Keratinocyte (primary cell): ENCODE data around the gene TBC1D4. TPM values are rescaled to one million over a fixed set of nuclear protein-coding genes. Genes with fewer than 3 reads are reported as not detected.

Experiments used
- DNase-seq: peaks from one replicate; pipeline ENCODE4 v3.0.0-alpha.2; 2011; ENCODE audit warnings: low read depth, missing footprints, low spot score
- FAIRE-seq: peaks from 2 replicates; lab custom pipeline; 2011; peaks lifted over from hg19 to GRCh38; lab: Jason Lieb, UNC
- H2AFZ ChIP-seq: 2 replicates; pipeline ENCODE4 v1.6.0; 2012; ENCODE audit warnings: low read length, control low read depth, inconsistent platforms; ENCODE audit not compliant: control insufficient read depth
- H3K27ac ChIP-seq: 2 replicates; pipeline ENCODE4 v1.5.1; 2011; ENCODE audit warnings: low read length; ENCODE audit not compliant: control insufficient read depth, insufficient read depth
- H3K27me3 ChIP-seq: 3 replicates; pipeline ENCODE4 v1.6.0; 2011; ENCODE audit warnings: low read length; ENCODE audit not compliant: control insufficient read depth, insufficient read depth; ENCODE audit errors: extremely low read depth
- H3K36me3 ChIP-seq, 2 experiments: 2 replicates in 1 of 2; 3 replicates in 1 of 2; pipeline ENCODE4 v1.5.1; 2011; ENCODE audit warnings: low read length in 2 of 2, mild to moderate bottlenecking in 1 of 2; ENCODE audit not compliant: control insufficient read depth in 2 of 2, insufficient read depth in 2 of 2; ENCODE audit errors: extremely low read depth in 1 of 2
- H3K4me1 ChIP-seq: 3 replicates; pipeline ENCODE4 v1.5.1; 2011; ENCODE audit warnings: low read length; ENCODE audit not compliant: control insufficient read depth, insufficient read depth; ENCODE audit errors: extremely low read depth
- H3K4me2 ChIP-seq: 3 replicates; pipeline ENCODE4 v1.6.0; 2011; ENCODE audit warnings: low read depth, low read length; ENCODE audit not compliant: control insufficient read depth, insufficient read depth; ENCODE audit errors: extremely low read depth
- H3K4me3 ChIP-seq, 3 experiments: fragments of 200-600 bp in 1 of 3; sonication (generic) in 1 of 3; 2 replicates in 2 of 3; 3 replicates in 1 of 3; pipeline ENCODE4 v1.5.1; 2011 to 2016; ENCODE audit warnings: low read length in 3 of 3, mild to moderate bottlenecking in 3 of 3, control low read depth in 2 of 3, inconsistent platforms in 1 of 3, low read depth in 1 of 3, mixed read lengths in 1 of 3, mixed run types in 1 of 3, moderate library complexity in 1 of 3; ENCODE audit not compliant: control insufficient read depth in 2 of 3, insufficient read depth in 2 of 3; ENCODE audit errors: extremely low read depth in 1 of 3
- H3K79me2 ChIP-seq: 2 replicates; pipeline ENCODE4 v1.6.0; 2012; ENCODE audit warnings: low read length; ENCODE audit not compliant: control insufficient read depth, insufficient read depth
- H3K9ac ChIP-seq: 3 replicates; pipeline ENCODE4 v1.6.0; 2011; ENCODE audit warnings: low read length; ENCODE audit not compliant: control insufficient read depth, insufficient read depth; ENCODE audit errors: extremely low read depth
- H3K9me1 ChIP-seq: 3 replicates; pipeline ENCODE4 v1.6.0; 2011; ENCODE audit warnings: low read length; ENCODE audit not compliant: control insufficient read depth, insufficient read depth; ENCODE audit errors: extremely low read depth
- H3K9me3 ChIP-seq: 2 replicates; pipeline ENCODE4 v1.5.1; 2012; ENCODE audit warnings: low read depth, low read length; ENCODE audit not compliant: control insufficient read depth
- H4K20me1 ChIP-seq: 3 replicates; pipeline ENCODE4 v1.6.0; 2011; ENCODE audit warnings: low read length; ENCODE audit not compliant: control insufficient read depth, insufficient read depth; ENCODE audit errors: extremely low read depth
- EZH2 ChIP-seq: IDR thresholded peaks from one replicate; pipeline ENCODE4 v1.6.1; 2012; ENCODE audit warnings: inconsistent platforms, mild to moderate bottlenecking, low read length, moderate library complexity
- dilution Hi-C: fragments of 300-500 bp; cut with MboI; formaldehyde crosslinking; loops from one replicate; pipeline ENCODE4 v1.7.0; 2020; ENCODE audit warnings: low sequenced_read_pairs; ENCODE audit not compliant: extremely low pct_ligation_motif_present
- polyA plus RNA-seq, 5 experiments: library from polyadenylated mRNA; depleted of rRNA in 3 of 5; stranded (reverse) in 3 of 5; stranded (forward) in 1 of 5; unstranded in 1 of 5; fragments of >200 nt; gene quantifications; 1 replicate in 1 of 5; 2 replicates in 3 of 5; 3 replicates in 1 of 5; pipeline versions ENCODE4 v1.2.1 to v1.2.3, GENCODE V29; 2011 to 2012; ENCODE audit warnings: missing spikeins in 2 of 5, low read depth in 1 of 5, low replicate concordance in 1 of 5
- TF ChIP-seq, protein P1 (sequence below), 3 experiments: IDR thresholded peaks in 1 of 3; conservative IDR thresholded peaks in 1 of 3; optimal IDR thresholded peaks in 1 of 3; 2 replicates in 2 of 3; 3 replicates in 1 of 3; pipeline versions ENCODE3 to v1.5.1; 2011; ENCODE audit warnings: low read length in 3 of 3, mild to moderate bottlenecking in 3 of 3, moderate library complexity in 2 of 3, control low read depth in 1 of 3, inconsistent platforms in 1 of 3; ENCODE audit not compliant: insufficient read depth in 2 of 3; ENCODE audit errors: extremely low read depth in 1 of 3

The TBC1D4 gene
- polyA plus RNA-seq, 1 donor (not counting 4 experiments of a cell fraction or from before 2014, with no cell fraction given) = 14.2 TPM

DNA sequence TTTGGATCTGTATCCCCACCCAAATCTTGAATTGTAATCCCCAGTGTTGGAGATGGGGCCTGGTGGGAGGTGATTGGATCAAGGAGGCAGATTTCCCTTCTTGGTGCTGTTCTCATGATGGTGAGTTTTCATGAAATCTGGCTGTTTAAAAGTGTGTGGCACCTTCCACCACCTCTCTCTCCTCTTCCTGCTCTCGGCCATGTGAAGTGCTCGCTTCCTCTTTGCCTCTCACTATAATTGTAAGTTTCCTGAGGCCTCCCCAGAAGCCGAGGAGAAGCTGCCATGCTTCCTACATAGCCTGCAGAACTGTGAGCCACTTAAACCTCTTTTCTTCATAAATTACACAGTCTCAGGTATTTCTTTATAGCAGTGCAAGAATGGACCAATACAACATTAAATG, 40.0 kb upstream of the TBC1D4 start:
- Histone ChIP-seq H3K9me3 (no peaks in the 10 kb centered on the region), H3K36me3 (peaks cover 0 to 4% of the 10 kb centered on the region in 2 experiments), H4K20me1 (no peaks in the 10 kb centered on the region), H3K4me3 (no peak overlapping the region), H3K9ac (no peak overlapping the region), H3K79me2 (no peaks in the 10 kb centered on the region), H3K27ac (no peak overlapping the region), H3K4me1 (no peaks in the 10 kb centered on the region), H3K27me3 (no peaks in the 10 kb centered on the region), H2AFZ (no peak overlapping the region), H3K4me2 (no peak overlapping the region), H3K9me1 (no peaks in the 10 kb centered on the region)
- TF ChIP-seq EZH2 = no peak
- TF ChIP-seq, protein P1, sequence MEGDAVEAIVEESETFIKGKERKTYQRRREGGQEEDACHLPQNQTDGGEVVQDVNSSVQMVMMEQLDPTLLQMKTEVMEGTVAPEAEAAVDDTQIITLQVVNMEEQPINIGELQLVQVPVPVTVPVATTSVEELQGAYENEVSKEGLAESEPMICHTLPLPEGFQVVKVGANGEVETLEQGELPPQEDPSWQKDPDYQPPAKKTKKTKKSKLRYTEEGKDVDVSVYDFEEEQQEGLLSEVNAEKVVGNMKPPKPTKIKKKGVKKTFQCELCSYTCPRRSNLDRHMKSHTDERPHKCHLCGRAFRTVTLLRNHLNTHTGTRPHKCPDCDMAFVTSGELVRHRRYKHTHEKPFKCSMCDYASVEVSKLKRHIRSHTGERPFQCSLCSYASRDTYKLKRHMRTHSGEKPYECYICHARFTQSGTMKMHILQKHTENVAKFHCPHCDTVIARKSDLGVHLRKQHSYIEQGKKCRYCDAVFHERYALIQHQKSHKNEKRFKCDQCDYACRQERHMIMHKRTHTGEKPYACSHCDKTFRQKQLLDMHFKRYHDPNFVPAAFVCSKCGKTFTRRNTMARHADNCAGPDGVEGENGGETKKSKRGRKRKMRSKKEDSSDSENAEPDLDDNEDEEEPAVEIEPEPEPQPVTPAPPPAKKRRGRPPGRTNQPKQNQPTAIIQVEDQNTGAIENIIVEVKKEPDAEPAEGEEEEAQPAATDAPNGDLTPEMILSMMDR (optimal IDR thresholded peaks at IDR 0.05 in 1 of 3, IDR thresholded peaks at IDR 0.05 in 1 of 3, conservative IDR thresholded peaks at IDR 0.05 in 1 of 3; ENCODE audit: extremely low read depth in 1 of 3, insufficient read depth in 2 of 3, low read length in 3 of 3) = no peak
- DNase-seq = no peak
- no peak for FAIRE-seq
- dilution Hi-C loops = no loop called here

GRCh38 chr13:75518439-75519088, 36.6 kb upstream of the TBC1D4 start:
- H3K9me1 ChIP-seq = no peaks in the 10 kb centered on the region
- H2AFZ ChIP-seq = no peak overlapping the region
- no peaks in the 10 kb centered on the region for H4K20me1 ChIP-seq
- FAIRE-seq = no peak
- DNase-seq = no peak
- H3K27ac ChIP-seq = no peak overlapping the region
- H3K4me1 ChIP-seq = no peaks in the 10 kb centered on the region
- no peaks in the 10 kb centered on the region for H3K79me2 ChIP-seq
- TF ChIP-seq, protein P1 (optimal IDR thresholded peaks at IDR 0.05 in 1 of 3, IDR thresholded peaks at IDR 0.05 in 1 of 3, conservative IDR thresholded peaks at IDR 0.05 in 1 of 3; ENCODE audit: extremely low read depth in 1 of 3, insufficient read depth in 2 of 3, low read length in 3 of 3) = no peak
- no peak for TF ChIP-seq EZH2
- no peak overlapping the region for H3K4me2 ChIP-seq
- dilution Hi-C loops = no loop called here
- H3K9ac ChIP-seq = no peak overlapping the region
- no peak overlapping the region for H3K4me3 ChIP-seq
- no peaks in the 10 kb centered on the region for H3K27me3 ChIP-seq
- H3K9me3 ChIP-seq = no peaks in the 10 kb centered on the region
- H3K36me3 ChIP-seq = no peaks in the 10 kb centered on the region
